HUES64 (cell line): ENCODE measurements around the gene VPS41.

Source experiments
- H3K27ac ChIP-seq: 2 replicates; pipeline ENCODE4 v1.7.0; 2013; ENCODE audit warnings: low read depth, low read length, inconsistent platforms
- H3K27me3 ChIP-seq: 2 replicates; pipeline ENCODE4 v1.6.1; 2013; ENCODE audit warnings: mild to moderate bottlenecking, low read length; ENCODE audit not compliant: insufficient read depth
- H3K36me3 ChIP-seq: 2 replicates; pipeline ENCODE4 v1.6.1; 2013; ENCODE audit warnings: mild to moderate bottlenecking, low read length; ENCODE audit not compliant: insufficient read depth
- H3K4me1 ChIP-seq: 2 replicates; pipeline ENCODE4 v1.6.1; 2013; ENCODE audit warnings: mild to moderate bottlenecking, low read length, moderate library complexity; ENCODE audit not compliant: insufficient read depth
- H3K4me3 ChIP-seq: 2 replicates; pipeline ENCODE4 v1.5.1; 2013; ENCODE audit warnings: mild to moderate bottlenecking, low read length, moderate library complexity
- H3K9ac ChIP-seq: 2 replicates; pipeline ENCODE4 v1.6.1; 2013; ENCODE audit warnings: mild to moderate bottlenecking, low read depth, low read length
- H3K9me3 ChIP-seq: 2 replicates; pipeline ENCODE4 v1.6.1; 2013; ENCODE audit warnings: low read depth, low read length; ENCODE audit not compliant: insufficient read depth
- WGBS: fragments of 150-250, 120-280 bp; methylation state at CpG from one replicate; pipeline ENCODE4 v1.1.7; 2013; ENCODE audit warnings: missing lambda C conversion rate; 5-methylcytosine and 5-hydroxymethylcytosine counted together

The VPS41 gene

GRCh38 chr7:38727184-38727940, 181.6 kb downstream of the VPS41 start:
- peaks cover 4% of the 10 kb centered on the region; the same call in 1 of the 2 replicates for H3K4me1 ChIP-seq
- WGBS, result 95% methylated on average over 3 of the region's 4 CpGs
- H3K27ac ChIP-seq, result peak overlapping the region; percentile 6; the same call in 1 of the 2 replicates
- no peaks in the 10 kb centered on the region for H3K9me3 ChIP-seq
- H3K4me3 ChIP-seq, result no peak overlapping the region
- H3K36me3 ChIP-seq, result peaks cover 25% of the 10 kb centered on the region
- no peak overlapping the region for H3K9ac ChIP-seq
- no peaks in the 10 kb centered on the region for H3K27me3 ChIP-seq

GRCh38 chr7:38723327-38723726, 185.7 kb downstream of the VPS41 start:
- H3K4me1 ChIP-seq, result peaks cover 8% of the 10 kb centered on the region; the same call in 1 of the 2 replicates
- no peak overlapping the region for H3K27ac ChIP-seq
- H3K27me3 ChIP-seq, result no peaks in the 10 kb centered on the region
- 96% methylated on average over 9 of the region's 10 CpGs for WGBS
- H3K4me3 ChIP-seq, result no peak overlapping the region
- no peaks in the 10 kb centered on the region for H3K9me3 ChIP-seq
- peaks cover 32% of the 10 kb centered on the region for H3K36me3 ChIP-seq
- H3K9ac ChIP-seq, result no peak overlapping the region

GRCh38 chr7:38716397-38716796, 192.6 kb downstream of the VPS41 start:
- Histone ChIP-seq H3K9me3 (no peaks in the 10 kb centered on the region), H3K9ac (no peak overlapping the region), H3K4me1 (0 out of 2 replicates have a peak, but pooled peaks cover 4% of the 10 kb centered on the region), H3K4me3 (no peak overlapping the region), H3K27me3 (no peaks in the 10 kb centered on the region), H3K36me3 (0 out of 2 replicates have a peak, but pooled peaks cover 8% of the 10 kb centered on the region), H3K27ac (no peak overlapping the region)
- 82% methylated on average over 4 of the region's 4 CpGs for WGBS

- no peaks in the 10 kb centered on the region for H3K9me3 ChIP-seq
- H3K9ac ChIP-seq, result no peak overlapping the region
- no peak overlapping the region for H3K27ac ChIP-seq
- WGBS, result 94% methylated on average over 3 of the region's 4 CpGs
- H3K4me1 ChIP-seq, result peaks cover 3% of the 10 kb centered on the region; the same call in 1 of the 2 replicates
- no peaks in the 10 kb centered on the region for H3K27me3 ChIP-seq
- H3K4me3 ChIP-seq, result no peak overlapping the region
- no peaks in the 10 kb centered on the region for H3K36me3 ChIP-seq
Measured at GRCh38 chr7:38709123-38709522, 199.9 kb downstream of the VPS41 start.

DNA sequence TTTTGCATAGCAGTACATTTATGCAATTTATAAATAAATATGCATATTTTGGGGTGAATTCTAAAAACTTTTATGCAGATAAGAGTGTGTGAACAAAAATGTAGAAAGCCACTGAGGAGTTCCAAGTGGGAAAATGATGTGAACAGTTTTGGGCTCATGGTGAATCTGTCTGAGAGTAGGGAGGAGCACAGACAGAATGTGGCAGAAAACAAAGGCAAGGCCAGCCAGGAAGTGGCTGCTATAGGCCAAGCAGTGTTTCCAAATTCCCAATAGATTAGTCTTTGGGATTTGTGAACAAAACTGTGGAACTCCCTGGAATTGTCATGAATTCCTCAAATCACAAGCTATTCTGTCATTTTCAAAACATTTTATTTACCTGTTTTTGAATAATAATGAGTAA, 204.2 kb downstream of the VPS41 start:
- no peak overlapping the region for H3K4me3 ChIP-seq
- H3K36me3 ChIP-seq, result no peaks in the 10 kb centered on the region
- no peak overlapping the region for H3K9ac ChIP-seq
- peaks cover 3% of the 10 kb centered on the region; the same call in 1 of the 2 replicates for H3K4me1 ChIP-seq
- no peaks in the 10 kb centered on the region for H3K27me3 ChIP-seq
- H3K9me3 ChIP-seq, result no peaks in the 10 kb centered on the region
- no peak overlapping the region for H3K27ac ChIP-seq

DNA sequence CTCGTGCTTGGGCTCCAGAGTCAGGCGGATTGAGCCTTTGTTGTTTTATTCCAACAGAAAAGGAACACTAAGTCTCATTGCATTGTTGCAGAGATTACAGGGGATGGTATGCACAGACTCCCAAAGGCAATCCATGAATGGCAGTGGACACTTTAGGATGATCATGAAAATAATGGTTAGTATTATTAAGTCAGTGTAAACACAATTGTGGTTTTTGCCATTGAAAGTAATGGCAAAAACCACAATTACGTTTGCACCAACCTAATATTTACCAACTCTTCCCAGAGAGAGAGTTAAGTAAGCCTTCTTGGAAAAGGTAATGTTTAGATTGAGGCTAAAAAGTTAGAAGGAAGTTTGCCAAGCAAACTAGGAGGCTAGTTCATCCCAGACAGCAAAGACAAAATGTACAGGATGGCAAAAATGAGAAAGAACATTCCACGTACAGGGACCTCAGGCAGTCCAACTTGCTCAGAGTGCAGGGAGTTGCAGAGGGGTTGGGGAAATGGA, 204.9 kb downstream of the VPS41 start:
- Histone ChIP-seq H3K4me3 (no peak overlapping the region), H3K27ac (no peak overlapping the region), H3K27me3 (no peaks in the 10 kb centered on the region), H3K9ac (no peak overlapping the region), H3K9me3 (no peaks in the 10 kb centered on the region), H3K36me3 (no peaks in the 10 kb centered on the region), H3K4me1 (peaks cover 3% of the 10 kb centered on the region; the same call in 1 of the 2 replicates)
- 91% methylated on average over 3 of the region's 4 CpGs for WGBS

- H3K9me3 ChIP-seq, result no peaks in the 10 kb centered on the region
- H3K9ac ChIP-seq, result 0 out of 2 replicates have a peak overlapping the region, but pooled peaks have one; percentile 12
- H3K4me1 ChIP-seq, result peaks cover 3% of the 10 kb centered on the region; the same call in 1 of the 2 replicates
- no peak overlapping the region for H3K27ac ChIP-seq
- no peak overlapping the region for H3K4me3 ChIP-seq
- no peaks in the 10 kb centered on the region for H3K36me3 ChIP-seq
- whole genome bisulfite sequencing, result 94% methylated on average over 4 of the region's 4 CpGs
- H3K27me3 ChIP-seq, result no peaks in the 10 kb centered on the region
Measured at GRCh38 chr7:38703093-38703492, 205.9 kb downstream of the VPS41 start.

- no peak overlapping the region for H3K27ac ChIP-seq
- no peak overlapping the region for H3K9ac ChIP-seq
- no peaks in the 10 kb centered on the region for H3K27me3 ChIP-seq
- no peaks in the 10 kb centered on the region for H3K9me3 ChIP-seq
- H3K4me3 ChIP-seq, result no peak overlapping the region
- no peaks in the 10 kb centered on the region for H3K36me3 ChIP-seq
- WGBS, result 86% methylated on average over 10 of the region's 10 CpGs
- H3K4me1 ChIP-seq, result peaks cover 3% of the 10 kb centered on the region; the same call in 1 of the 2 replicates
Measured at GRCh38 chr7:38702002-38702535, 206.9 kb downstream of the VPS41 start.

- Histone ChIP-seq H3K4me1 (peaks cover 3% of the 10 kb centered on the region; the same call in 1 of the 2 replicates), H3K9ac (no peak overlapping the region), H3K27ac (no peak overlapping the region), H3K4me3 (no peak overlapping the region), H3K9me3 (no peaks in the 10 kb centered on the region), H3K36me3 (no peaks in the 10 kb centered on the region), H3K27me3 (no peaks in the 10 kb centered on the region)
- WGBS, result 88% methylated on average over 5 of the region's 5 CpGs
Measured at GRCh38 chr7:38700116-38700515, 208.9 kb downstream of the VPS41 start.

- Histone ChIP-seq H3K9ac (no peak overlapping the region), H3K27me3 (no peaks in the 10 kb centered on the region), H3K9me3 (no peaks in the 10 kb centered on the region), H3K4me1 (peaks cover 1% of the 10 kb centered on the region; the same call in 1 of the 2 replicates), H3K4me3 (no peak overlapping the region), H3K27ac (no peak overlapping the region), H3K36me3 (no peaks in the 10 kb centered on the region)
- WGBS, result 83% methylated on average over 3 of the region's 3 CpGs
Measured at GRCh38 chr7:38699471-38699870, 209.5 kb downstream of the VPS41 start.

GRCh38 chr7:38694326-38694725, 214.7 kb downstream of the VPS41 start:
- H3K36me3 ChIP-seq, result no peaks in the 10 kb centered on the region
- H3K4me1 ChIP-seq, result no peaks in the 10 kb centered on the region
- WGBS, result 84% methylated on average over 2 of the region's 3 CpGs
- H3K27me3 ChIP-seq, result no peaks in the 10 kb centered on the region
- no peaks in the 10 kb centered on the region for H3K9me3 ChIP-seq
- no peak overlapping the region for H3K4me3 ChIP-seq
- H3K27ac ChIP-seq, result no peak overlapping the region
- no peak overlapping the region for H3K9ac ChIP-seq
